HL-60/S4 treated with phorbol 12-myristate 13-acetate at 8.2 ng/mL for 4 days and 3 days (cell line): Measurements from ENCODE around the gene CAMTA2.

ENCODE experiments used
- in situ Hi-C: fragments of 300-500 bp; cut with MboI; formaldehyde crosslinking; loops from 2 replicates; pipeline ENCODE4 v1.15.0; 2022; ENCODE audit warnings: low sequenced_read_pairs

CAMTA2 gene

DNA sequence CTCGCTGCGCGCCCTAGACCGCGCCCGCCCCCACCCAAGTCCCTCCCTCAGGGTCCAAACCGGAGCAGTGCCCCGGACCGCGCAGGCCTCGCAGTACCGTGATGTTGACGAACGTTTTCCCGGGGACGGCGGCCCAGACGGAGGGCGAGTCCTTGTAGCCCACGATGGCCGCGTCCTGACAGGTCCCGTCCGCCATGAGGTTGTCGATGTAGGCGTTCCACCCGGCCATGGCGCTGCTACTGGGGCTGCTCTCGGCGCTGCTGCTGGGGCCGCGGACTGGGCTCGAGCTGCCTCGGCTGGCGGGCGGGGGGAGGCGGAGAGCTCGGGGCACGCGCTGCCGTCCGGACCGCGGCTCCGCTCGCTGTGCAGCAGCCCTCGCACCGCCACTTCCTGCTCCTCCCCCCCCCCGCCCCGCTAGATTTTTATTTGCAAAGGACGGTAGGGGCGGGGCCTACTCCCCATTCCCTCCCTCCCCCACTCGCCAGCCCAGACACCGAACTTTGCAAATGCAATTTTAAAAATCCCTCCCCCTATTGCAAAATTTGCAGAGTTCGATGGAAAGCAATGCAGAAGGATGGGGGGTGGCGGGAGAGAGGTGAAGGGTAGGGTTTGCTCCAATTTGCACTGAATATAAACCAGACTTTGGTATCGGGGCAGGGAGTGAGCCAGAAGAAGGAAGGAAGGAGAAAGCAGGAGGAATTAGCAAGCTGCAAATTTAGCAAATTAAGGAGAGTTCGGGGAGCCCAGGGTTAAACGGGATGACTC, 39.1 kb downstream of the CAMTA2 start, which contains the start of gene PFN1:
PFN1 (minus strand) TSS at position 365 of the 765 bp plus-strand sequence; CDS start at position 229, 136 bp downstream.
- in situ Hi-C loops: no loop called here

DNA sequence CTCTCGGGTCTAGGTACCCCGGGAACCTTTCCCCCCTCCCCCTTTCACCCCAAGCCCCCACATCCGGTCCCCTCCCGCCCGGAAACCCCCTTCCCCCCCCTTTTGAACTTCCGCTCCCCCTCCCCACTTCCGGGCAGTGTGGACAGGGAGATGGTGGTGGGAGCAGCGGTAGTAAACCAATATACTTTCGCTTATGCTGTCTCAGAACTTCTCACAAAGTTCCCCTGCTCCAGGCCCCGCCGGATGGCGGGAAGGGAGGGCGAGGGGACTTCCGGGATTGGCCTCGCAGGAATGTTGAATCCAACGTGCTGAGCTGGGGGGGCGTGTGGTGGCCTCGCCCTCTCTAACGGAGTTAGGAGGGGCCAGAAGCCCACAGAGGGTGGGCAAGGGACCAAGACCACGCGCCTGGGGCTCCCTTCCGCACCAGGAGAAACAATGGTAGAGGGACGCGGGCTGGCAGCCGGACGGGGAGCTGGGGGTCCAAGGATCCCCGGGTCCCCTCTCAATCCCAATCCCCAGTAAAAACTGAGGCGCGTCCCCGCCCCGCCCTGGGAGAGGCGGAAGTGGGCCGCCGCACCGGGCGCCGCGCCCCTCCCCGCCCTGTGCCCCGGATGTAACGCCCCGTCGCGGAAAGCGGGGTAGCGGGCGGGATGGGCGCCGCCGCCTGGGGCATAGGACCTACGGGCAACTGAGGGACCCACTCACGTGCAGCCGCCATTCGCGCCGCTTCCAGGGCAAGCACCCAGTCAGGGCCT, 39.9 kb downstream of the CAMTA2 start:
- in situ Hi-C loops: no loop called here

DNA sequence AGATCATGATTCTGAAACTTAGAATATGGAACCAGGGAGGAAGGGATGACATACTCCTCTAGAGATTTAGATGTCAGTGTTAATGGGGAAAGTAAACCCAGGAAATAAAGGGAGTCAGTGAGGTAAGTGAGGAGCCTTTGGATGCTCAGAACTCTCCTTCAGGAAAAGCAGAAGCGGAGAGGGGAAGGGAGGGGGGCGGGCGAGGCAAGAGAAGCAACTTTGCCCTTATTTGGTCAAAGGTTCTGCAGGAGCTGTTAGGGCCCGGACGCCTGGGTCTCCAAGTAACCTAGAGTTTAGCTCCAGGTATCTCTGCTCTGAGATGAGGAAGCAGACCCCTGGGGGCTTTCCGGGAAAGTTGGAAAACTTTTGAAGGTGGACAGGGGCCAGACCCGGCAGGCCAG, 40.5 kb downstream of the CAMTA2 start:
- in situ Hi-C loops: no loop called here

DNA sequence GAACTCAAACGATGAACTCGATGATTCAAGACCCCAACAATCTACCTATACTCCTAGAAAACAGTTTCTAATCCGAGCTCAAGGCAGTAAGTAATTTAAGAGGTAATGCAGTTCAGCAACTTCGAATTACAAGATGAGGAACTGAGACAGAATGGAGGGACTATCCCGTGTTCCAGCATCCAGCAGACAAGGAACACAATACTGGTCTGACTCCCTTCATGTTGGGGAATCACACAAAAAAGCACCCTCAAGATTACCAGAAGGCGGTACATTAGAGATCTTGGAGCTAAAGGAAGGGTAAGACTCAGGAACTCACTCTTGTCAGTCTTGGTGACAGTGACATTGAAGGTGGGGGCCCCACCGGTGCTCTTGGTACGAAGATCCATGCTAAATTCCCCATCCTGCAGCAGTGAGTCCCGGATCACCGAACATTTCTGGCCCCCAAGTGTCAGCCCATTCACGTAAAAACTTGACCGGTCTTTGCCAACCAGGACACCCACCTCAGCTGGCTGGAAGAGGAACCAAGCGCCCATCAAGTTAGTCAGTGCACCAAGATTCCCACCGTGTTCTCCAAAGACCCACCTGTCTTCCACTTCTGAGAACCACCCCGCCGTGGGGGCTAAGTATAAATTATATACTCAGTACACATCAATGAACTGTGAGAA, 41.0 kb downstream of the CAMTA2 start:
- in situ Hi-C loops: no loop called here

DNA sequence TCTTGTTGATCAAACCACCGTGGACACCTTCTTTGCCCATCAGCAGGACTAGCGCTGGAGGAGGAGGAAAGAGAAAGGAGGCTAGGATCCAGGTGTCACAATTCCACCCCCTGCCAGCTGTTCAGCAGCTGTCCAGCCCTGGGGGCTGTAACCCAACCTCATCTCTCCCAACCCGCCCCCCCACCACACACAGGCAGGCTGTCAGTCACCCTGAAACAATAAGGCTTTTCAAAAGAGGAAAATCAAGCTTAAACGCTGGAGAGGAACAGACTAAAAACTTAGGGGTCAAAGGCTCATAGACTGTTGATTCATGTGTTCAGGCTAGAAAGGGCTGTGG, 41.6 kb downstream of the CAMTA2 start:
- in situ Hi-C loops: no loop called here

DNA sequence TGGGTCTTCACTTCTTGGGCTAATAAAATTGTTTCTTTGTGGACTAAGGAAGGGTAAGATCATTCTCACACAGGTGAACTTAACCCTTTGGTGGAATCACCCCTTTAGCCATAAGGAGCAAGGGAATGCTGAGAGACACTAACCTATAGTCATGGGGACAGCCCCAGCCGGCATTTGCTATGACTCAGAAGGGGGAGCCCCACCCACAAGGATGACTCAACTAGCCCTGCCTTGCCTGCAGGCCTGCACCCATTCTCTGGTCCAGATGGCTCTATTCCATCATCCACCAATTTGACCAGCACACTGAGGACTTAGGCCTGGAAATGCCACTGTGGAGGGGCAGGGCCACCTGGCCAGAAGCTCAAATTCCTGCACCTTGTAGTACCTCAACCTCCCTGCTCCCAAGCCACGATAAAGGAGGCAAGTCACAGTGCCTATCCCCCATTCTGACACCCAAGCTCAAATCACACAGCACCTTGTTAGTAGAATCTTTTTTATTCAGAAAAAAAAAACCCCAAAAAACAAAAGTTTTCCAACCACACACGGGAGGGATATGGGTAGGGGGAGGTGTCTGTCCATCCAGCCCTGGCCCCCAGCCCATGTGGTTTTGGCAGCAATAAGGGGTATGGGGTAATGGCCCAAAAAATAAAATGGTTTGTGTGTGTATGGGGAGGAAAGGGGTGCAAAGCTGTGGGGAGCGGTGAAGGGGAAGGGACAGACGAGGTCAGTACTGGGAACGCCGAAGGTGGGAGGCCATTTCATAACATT, 42.1 kb downstream of the CAMTA2 start:
- in situ Hi-C loops: no loop called here

DNA sequence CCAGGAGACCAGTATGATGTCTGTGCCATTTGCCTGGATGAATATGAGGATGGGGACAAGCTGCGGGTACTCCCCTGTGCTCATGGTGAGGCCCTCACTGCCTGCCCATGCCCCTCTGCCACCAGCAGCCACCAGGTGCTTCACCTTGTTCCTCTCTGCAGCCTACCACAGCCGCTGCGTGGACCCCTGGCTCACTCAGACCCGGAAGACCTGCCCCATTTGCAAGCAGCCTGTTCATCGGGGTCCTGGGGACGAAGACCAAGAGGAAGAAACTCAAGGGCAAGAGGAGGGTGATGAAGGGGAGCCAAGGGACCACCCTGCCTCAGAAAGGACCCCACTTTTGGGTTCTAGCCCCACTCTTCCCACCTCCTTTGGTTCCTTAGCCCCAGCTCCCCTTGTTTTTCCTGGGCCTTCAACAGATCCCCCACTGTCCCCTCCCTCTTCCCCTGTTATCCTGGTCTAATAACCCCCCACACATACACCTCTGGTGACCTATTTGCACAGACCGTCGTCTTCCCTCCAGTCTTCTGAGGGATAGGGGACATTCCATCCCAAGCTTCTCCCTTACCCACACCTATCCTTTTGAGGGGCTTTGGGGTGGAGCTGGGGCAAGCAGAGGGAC, 42.8 kb downstream of the CAMTA2 start:
- in situ Hi-C loops: no loop called here

DNA sequence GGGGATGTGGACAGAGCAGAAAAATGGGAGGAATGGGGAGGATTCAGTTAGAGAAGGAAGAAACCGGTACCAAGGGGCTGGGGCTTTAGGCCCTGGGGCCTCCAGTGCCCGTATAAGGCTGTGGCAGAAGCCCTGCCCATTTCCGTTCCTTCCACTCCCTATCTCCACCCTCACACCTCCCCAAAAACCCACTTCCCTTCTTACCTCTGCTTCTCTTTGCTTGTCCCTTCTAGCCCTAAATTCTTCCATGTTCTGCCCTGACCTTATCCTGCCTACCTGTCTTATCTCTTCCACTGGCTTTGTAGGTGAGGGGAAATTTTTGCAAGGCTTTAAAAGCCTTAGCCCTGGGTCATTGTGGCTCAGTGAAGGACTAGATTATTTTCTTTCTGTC, 43.3 kb downstream of the CAMTA2 start:
- in situ Hi-C loops: no loop called here

DNA sequence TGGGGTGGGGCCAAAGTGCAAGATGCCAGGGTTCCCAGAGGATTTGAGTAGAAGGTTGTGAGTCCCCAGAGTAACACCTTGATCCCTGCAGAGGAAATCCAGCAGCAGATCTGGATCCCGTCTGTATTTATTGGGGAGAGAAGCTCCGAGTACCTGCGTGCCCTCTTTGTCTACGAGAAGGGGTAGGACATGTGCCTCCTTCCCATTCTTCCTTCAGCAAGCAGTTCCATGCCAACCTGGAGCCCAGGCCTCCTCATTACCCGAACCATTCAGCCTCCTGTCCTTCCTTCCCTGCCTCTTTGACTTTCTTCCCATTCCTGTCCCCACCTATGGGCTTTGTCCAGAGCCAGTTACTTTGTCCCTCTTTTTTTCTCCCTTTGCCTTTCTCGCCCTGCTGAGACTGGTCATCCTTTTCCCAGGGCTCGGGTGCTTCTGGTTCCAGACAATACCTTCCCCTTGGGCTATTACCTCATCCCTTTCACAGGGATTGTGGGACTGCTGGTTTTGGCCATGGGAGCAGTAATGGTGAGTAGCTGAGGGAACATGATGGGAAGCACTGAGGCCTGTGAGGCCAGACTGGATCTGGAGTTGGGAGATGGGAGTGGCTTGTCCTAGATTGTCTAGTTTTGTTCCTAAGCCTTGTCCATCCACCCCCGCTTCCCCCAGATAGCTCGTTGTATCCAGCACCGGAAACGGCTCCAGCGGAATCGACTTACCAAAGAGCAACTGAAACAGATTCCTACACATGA, 44.5 kb downstream of the CAMTA2 start:
- in situ Hi-C loops: no loop called here

DNA sequence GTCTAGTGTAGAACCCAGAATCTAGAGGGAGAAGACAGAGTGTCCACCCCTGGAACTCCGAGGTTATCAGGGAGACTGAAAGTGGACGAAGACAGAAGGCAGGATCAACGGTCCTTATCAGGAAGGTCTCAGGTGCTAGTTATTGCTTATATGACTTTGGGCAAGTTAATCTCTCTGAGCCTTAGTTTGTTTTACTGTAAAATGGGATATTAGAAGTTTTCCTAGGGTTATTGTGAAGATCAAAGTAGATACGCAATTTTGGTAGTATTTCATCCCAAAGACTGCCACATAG, 46.2 kb downstream of the CAMTA2 start:
- in situ Hi-C loops: no loop called here

DNA sequence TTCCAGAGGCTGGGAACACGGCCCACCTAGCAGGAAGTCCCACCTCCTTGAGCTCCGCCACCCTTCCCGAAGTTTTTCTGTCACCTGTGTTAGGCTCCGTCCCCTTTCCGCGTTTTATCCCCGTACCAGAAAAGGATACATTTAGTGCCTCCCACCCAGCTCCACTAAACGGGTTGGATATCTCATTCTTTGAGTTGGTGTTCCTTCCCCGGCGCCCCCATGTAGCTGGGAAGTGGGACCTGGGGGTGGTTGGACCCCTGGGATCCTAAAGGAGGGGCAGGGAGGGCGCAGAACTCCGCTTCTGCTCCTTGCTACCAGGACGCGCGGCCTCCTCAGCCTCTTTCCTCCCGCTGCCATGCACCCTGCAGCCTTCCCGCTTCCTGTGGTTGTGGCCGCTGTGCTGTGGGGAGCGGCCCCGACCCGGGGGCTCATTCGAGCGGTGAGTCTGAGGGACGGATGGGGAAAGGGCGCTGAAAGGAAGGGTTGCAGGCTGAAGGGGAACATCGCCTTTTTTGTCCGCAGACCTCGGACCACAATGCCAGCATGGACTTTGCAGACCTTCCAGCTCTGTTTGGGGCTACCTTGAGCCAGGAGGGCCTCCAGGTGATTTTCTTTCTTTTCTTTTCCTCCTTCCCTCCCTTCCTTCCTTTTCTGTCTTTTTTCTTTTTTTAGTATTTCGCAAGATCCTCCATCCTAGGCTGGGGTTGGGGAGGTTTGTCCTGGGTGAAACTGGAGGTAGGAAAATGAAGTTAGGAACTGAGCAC, 46.7 kb downstream of the CAMTA2 start:
- in situ Hi-C loops: no loop called here

DNA sequence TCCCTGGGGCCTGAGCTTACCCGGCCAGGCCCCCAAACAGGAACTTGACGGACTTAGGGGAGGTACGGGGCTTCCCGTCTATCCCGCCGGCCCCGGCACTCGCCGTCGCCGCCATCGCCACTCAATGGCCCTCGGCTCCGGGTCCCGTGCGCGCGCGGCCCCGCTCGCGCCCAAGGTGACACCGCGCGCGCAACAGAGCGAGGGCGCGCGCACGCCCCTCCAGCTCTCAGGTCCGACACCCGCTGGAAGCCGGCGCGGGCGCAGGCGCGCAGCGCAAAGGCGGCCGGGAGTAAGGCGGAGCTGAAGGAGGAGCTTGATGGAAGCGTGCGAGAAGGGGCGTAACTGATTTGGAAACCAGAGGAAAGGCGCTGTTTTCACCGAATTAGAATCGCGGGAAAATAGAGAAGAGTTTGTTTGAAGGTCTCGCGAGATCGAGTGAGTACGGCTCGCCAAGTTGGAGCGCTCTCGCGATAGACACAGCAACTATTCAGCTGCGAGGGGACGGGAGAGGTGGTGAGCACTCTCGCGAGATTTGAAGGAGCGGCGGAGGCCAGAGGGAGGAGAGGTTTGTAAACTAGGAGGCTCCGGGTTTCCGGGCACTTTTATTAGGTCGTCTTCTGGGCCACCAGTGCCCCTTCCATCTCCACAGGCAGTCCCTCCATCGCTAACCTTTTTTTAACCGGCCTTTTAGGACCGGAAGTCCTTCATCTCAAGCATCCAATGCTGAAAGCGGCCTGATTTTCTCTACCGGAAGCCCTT, 47.5 kb downstream of the CAMTA2 start, which contains the start of the genes RNF167 and SLC25A11:
RNF167 (plus strand) TSS at position 473 of the 759 bp plus-strand sequence. CDS start 642 bp downstream, outside the sequence.
SLC25A11 (minus strand) TSS at position 251 of the 759 bp plus-strand sequence; CDS start at position 115, 136 bp downstream.
- in situ Hi-C loops: no loop called here

DNA sequence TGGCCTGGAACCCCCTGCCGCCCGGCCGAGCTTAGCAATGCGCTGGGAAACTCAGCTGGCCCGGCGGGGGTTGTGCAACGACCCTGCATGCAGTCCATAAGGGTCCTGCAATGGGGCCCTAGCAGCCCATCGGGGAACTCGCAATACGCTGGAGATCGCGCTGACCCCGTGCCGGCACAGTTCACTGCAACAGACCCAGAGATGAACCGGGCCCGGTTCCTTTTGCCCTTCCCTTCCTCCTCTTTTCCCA, 48.0 kb downstream of the CAMTA2 start:
- in situ Hi-C loops: no loop called here

DNA sequence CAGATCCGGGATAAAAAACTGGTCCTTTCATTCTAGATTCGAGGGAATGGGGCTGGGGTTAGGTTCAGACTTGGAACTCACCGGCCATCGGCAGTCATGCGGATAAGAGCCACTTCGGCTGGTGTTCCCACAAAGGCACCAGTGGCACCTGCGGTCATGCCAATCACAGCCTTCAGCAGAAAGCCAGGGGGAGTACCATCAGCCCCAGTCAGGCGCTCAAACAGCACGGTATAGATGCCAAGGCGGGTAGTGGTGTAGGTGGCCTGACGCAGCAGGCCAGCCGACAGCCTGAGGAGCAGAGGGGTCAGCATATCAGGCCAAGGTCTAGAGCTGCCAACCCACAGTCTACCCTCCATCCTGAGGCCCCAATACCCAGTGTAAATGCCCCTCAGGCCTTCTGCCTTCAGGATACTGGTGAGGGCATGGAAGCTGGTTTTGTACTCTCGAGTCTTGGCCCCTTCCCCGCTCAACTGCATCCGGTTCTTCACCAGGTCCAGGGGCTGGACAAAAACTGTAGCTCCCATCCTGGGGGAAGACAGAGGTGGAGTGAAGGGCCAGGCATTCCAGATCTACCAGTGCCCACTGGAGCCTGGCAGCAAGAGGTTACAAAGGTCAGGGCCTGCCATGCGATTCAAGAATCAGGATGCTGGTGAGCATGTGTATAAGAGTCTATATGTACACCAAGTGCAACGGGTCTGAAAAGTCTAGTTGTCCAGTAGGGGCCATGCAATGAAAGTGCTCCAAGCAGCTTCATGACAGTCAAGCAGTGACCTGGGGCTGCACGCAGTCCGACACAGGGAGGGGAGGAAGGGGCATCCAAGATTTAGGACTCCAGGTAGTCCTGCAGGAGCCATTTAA, 48.6 kb downstream of the CAMTA2 start:
- in situ Hi-C loops: no loop called here

DNA sequence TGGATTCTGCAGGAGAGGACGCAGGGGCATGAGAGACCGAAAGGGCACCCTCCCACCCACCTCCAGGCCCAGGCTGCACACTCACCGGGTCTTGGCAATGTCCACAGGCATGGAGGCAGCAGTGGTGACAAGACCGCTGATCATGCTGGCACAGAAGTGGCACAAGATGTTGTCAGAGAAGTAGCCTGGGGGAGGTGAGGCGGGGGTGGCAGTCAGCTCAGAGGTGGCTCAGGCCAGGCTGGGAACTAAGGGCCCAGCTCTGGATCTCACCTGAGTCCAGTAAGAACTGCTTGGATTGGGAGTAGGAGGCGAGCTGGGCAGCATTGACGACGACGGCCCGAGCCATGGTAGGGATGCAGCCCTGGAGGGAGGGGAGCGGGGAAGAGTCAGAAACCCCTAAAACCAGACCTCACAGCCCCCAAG, 49.4 kb downstream of the CAMTA2 start:
- in situ Hi-C loops: no loop called here

DNA sequence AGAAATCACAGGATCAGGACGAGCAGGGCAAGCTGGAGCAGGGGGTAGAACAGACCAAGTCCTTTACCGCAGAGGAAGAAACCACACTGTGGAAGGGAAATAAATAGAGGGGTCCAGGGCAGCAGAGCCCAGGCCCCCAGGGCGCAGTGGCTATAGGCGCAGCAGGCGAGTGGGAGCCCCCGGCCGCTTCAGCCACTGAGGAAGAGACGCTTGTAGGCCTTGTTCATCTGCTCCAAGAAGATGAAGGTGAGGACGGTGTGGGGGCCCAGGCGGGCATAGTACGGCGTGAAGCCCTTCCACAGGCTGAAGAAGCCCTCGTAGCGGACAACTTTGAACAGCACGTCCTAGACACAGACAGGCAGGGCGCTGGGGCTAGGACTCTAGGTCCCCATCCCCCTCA, 49.9 kb downstream of the CAMTA2 start:
- in situ Hi-C loops: no loop called here

DNA sequence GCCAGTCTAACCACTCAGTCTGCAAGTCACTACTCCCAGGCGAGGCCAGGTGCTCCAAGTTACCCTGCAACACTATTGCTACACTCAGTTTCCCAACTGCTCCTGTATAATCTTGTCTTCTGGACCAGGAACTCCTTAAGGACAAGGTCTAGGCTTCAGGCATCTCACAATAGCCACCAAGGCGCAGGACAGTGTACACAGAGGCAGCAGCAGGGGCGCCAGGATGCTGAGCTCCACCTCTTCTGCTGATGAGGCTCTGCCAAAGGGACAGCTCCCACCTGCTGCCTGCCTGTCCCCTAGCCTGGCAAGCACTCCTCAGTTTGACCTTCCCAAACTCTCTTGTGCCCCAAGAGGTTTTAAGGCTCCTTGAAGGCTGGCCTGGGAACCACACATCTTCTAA, 51.0 kb downstream of the CAMTA2 start:
- in situ Hi-C loops: no loop called here

DNA sequence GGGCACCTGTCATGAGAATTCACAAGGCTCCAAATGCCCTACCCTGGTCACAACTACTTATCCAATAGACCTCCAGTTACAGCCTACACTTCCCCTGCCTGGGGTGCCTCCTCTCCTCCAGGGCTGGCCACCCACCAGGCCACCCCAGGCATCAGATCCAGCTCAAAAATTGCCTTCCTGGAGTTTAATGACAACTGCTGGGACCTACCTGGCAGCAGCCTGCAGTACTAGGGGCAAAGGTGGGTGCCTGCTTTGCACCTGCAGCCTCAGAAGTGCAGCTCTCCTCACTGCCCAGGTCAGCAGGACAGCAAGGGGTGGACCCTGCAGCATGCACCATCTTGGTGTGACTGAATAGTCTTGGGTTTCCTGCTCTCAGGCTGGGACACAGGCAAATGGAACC, 51.8 kb downstream of the CAMTA2 start:
- in situ Hi-C loops: no loop called here
